Mucosa of descending colon (tissue), 3 donors: ENCODE measurements around the gene PXYLP1. TPM values are rescaled to one million over a fixed set of nuclear protein-coding genes. Genes with fewer than 3 reads are reported as not detected.

ENCODE experiments used
- total RNA-seq, 3 donors: library from RNA; stranded (reverse); fragmentation: NEBNext Ultra II Directional in 2 of 3; extraction: Animal tissue kit (Norgen Biotek cat#: 25700) in 2 of 3; gene quantifications; one replicate each; pipeline versions ENCODE4 v1.2.1 to v1.2.4, GENCODE V29; 2021 to 2023
- donor health status: DM: no; HTN: no; CAD: no; lungs with moderate emphysema.
- donor health status: DM: no; HTN: no; CAD: no.
- donor health status: DM: no; HTN: yes; CAD: no.

PXYLP1 gene
- total RNA-seq, 3 donors from 2014 or later: 9.9 to 13.7 (median 10.5) TPM

Other genes starting within 250 kb of the PXYLP1 start
- gene SPSB4, start 180.5 kb upstream of the PXYLP1 start, total RNA-seq: under 1 TPM; 0.10 to 0.85 (median 0.17) TPM
- gene ZBTB38, start 136.7 kb downstream of the PXYLP1 start, total RNA-seq: 100 to 1,000 TPM in 2 of 3 donors, 10 to 100 TPM in 1; 96.0 to 153 (median 144) TPM